A673 (cell line): Measurements from ENCODE around the gene KCNMA1.

ENCODE experiments used
- CTCF ChIP-seq: fragments of 300-800, 200-600 bp; sonication (generic); conservative IDR thresholded peaks from 2 replicates; pipeline ENCODE4 v1.5.1; 2017; ENCODE audit warnings: low read depth, mild to moderate bottlenecking, antibody characterized with exemption, low read length, moderate library complexity, mixed read lengths
- EZH2 ChIP-seq: fragments of 200-600 bp; sonication (generic); IDR thresholded peaks from 2 replicates; pipeline ENCODE4 v1.6.1; 2017; ENCODE audit warnings: borderline replicate concordance, low read depth, mild to moderate bottlenecking, mixed read lengths, antibody characterized with exemption, low read length; ENCODE audit not compliant: poor library complexity, severe bottlenecking

- TF ChIP-seq EZH2 (no peak), CTCF (no peak)
Measured at GRCh38 chr10:77240706-77241349, 396.8 kb downstream of the KCNMA1 start.
